Right lobe of liver (tissue), 4 donors: ENCODE data around the gene RGS6.

Experiments used
- POLR2A ChIP-seq: fragments of 450-650 bp; IDR thresholded peaks from one replicate; pipeline ENCODE4 v1.6.1; 2017; ENCODE audit warnings: antibody characterized with exemption, mild to moderate bottlenecking
- TF ChIP-seq, protein P1 (sequence below), 4 donors: fragments of 200-600 bp in 3 of 4; fragments of 450-650 bp in 1 of 4; IDR thresholded peaks; one replicate each; pipeline versions ENCODE4 v1.5.1 to v1.8.0; 2016 to 2022; ENCODE audit warnings: antibody characterized with exemption in 4 of 4, mild to moderate bottlenecking in 2 of 4
- donor health status: DM: no; HTN: no; CAD: no.
- donor health status: DM: no; HTN: no; CAD: no.
- donor health status: DM: no; HTN: yes; CAD: no.

DNA sequence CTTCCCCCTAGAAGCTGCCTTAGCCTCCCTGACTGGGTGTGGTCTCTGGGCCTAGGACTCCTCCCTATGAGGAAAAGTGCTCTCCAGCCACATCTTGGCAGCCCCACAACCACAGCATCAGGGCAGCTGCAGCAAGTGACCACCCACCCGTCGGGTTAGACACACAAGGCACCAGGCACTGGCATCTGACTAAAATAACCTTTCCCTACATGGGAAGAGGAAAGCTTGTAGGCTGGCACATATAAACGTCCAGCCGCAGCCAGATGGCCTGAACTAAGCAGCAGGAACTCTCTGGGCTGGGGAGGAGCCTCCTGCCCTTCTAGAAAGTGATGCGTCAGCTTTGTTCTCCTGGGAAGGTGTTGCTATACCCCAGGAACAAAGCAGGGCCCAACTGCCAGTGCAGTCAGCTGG is 632.9 kb downstream of the RGS6 start:
- TF ChIP-seq, protein P1, sequence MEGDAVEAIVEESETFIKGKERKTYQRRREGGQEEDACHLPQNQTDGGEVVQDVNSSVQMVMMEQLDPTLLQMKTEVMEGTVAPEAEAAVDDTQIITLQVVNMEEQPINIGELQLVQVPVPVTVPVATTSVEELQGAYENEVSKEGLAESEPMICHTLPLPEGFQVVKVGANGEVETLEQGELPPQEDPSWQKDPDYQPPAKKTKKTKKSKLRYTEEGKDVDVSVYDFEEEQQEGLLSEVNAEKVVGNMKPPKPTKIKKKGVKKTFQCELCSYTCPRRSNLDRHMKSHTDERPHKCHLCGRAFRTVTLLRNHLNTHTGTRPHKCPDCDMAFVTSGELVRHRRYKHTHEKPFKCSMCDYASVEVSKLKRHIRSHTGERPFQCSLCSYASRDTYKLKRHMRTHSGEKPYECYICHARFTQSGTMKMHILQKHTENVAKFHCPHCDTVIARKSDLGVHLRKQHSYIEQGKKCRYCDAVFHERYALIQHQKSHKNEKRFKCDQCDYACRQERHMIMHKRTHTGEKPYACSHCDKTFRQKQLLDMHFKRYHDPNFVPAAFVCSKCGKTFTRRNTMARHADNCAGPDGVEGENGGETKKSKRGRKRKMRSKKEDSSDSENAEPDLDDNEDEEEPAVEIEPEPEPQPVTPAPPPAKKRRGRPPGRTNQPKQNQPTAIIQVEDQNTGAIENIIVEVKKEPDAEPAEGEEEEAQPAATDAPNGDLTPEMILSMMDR (IDR thresholded peaks at IDR 0.05): no peak
- TF ChIP-seq POLR2A: no peak
